GM18526 (cell line): ENCODE data around the gene CAPN15.
A peak's percentile ranks its signal among the peaks of the same experiment; 100 is the strongest.

Experiments
- POLR2A ChIP-seq: IDR thresholded peaks from 3 replicates; pipeline ENCODE4 v1.6.1; 2011; ENCODE audit not compliant: insufficient read length; ENCODE audit errors: extremely low read depth

The CAPN15 gene

GRCh38 chr16:527015-527903, at the start of gene CAPN15:
Gene CAPN15, plus strand, starts transcription at chr16:527712. Its CDS starts 19,127 bp downstream, at chr16:546839.
- TF ChIP-seq POLR2A = peak; percentile 66

GRCh38 chr16:482468-483185, 44.9 kb upstream of the CAPN15 start:
- no peak for TF ChIP-seq POLR2A

- TF ChIP-seq POLR2A = no peak
Measured at GRCh38 chr16:483341-484075, 44.0 kb upstream of the CAPN15 start.

GRCh38 chr16:489606-490005, 37.9 kb upstream of the CAPN15 start:
- no peak for TF ChIP-seq POLR2A

- no peak for TF ChIP-seq POLR2A
Measured at GRCh38 chr16:490768-491167, 36.7 kb upstream of the CAPN15 start.

GRCh38 chr16:491220-491919, 36.1 kb upstream of the CAPN15 start:
- no peak for TF ChIP-seq POLR2A

GRCh38 chr16:492211-492875, 35.2 kb upstream of the CAPN15 start:
- no peak for TF ChIP-seq POLR2A

GRCh38 chr16:495127-495748, 32.3 kb upstream of the CAPN15 start:
- TF ChIP-seq POLR2A = no peak

- TF ChIP-seq POLR2A = no peak
Measured at GRCh38 chr16:496097-496886, 31.2 kb upstream of the CAPN15 start.

- TF ChIP-seq POLR2A = no peak
Measured at GRCh38 chr16:497258-497657, 30.3 kb upstream of the CAPN15 start.

- TF ChIP-seq POLR2A = no peak
Measured at GRCh38 chr16:499924-500323, 27.6 kb upstream of the CAPN15 start.

- no peak for TF ChIP-seq POLR2A
Measured at GRCh38 chr16:500709-501108, 26.8 kb upstream of the CAPN15 start.
